ENCODE measurements around the gene CACNA1D.

DNA sequence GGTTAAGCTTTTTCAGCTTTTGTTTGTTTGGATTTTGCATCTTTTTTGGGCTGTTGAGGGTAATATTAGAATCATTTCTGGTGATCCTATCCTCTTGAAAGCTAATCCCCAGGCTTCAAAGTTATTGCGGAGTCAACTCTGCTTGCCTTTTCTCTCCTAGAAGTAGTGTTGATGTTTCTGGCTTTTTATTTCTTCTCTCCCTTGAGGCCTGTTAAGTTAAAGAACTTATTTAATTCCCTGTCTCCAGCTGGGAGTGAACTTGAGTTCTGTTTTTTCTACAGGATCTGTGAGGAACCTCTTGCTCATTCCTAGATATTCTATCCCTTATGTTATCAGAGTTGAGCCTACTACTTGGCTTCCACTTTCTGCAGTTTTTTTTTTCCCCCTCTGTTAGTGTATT lies 34.1 kb upstream of the CACNA1D start:
- no peak for TF ChIP-seq EP300 (IDR thresholded peaks at IDR 0.05)
- TF ChIP-seq POLR2A (IDR thresholded peaks at IDR 0.05), result no peak
